Peyer's patch (tissue), 4 donors: ENCODE data around the gene DOCK1.

ENCODE experiments used
- CTCF ChIP-seq, 6 experiments: fragments of 450-650 bp in 4 of 6; fragments of 200-600 bp in 2 of 6; sonication (generic) in 1 of 6; IDR thresholded peaks; one replicate each; pipeline ENCODE4 v1.5.1; 2017 to 2019; ENCODE audit warnings: antibody characterized with exemption in 6 of 6, mild to moderate bottlenecking in 3 of 6, moderate library complexity in 1 of 6
- POLR2A ChIP-seq, 2 donors: fragments of 450-650 bp; IDR thresholded peaks; one replicate each; pipeline ENCODE4 v1.5.1; 2017; ENCODE audit warnings: antibody characterized with exemption in 2 of 2, mild to moderate bottlenecking in 2 of 2, moderate library complexity in 2 of 2

- TF ChIP-seq CTCF (IDR thresholded peaks at IDR 0.05) (no peak), POLR2A (IDR thresholded peaks at IDR 0.05) (no peak)
Observed at GRCh38 chr10:127458829-127459228, 553.6 kb downstream of the DOCK1 start.
